HG02798 (cell line): ENCODE results near the gene NNMT.

ENCODE experiments used
- ATAC-seq: cut with Tn5 transposase; IDR thresholded peaks from one replicate; pipeline ENCODE4 v1.9.1; 2021; ENCODE audit warnings: mild to moderate bottlenecking; ENCODE audit not compliant: unreplicated experiment, poor library complexity

NNMT gene

GRCh38 chr11:114262681-114263512 is 33.3 kb upstream of the NNMT start:
- ATAC-seq, result no peak

DNA sequence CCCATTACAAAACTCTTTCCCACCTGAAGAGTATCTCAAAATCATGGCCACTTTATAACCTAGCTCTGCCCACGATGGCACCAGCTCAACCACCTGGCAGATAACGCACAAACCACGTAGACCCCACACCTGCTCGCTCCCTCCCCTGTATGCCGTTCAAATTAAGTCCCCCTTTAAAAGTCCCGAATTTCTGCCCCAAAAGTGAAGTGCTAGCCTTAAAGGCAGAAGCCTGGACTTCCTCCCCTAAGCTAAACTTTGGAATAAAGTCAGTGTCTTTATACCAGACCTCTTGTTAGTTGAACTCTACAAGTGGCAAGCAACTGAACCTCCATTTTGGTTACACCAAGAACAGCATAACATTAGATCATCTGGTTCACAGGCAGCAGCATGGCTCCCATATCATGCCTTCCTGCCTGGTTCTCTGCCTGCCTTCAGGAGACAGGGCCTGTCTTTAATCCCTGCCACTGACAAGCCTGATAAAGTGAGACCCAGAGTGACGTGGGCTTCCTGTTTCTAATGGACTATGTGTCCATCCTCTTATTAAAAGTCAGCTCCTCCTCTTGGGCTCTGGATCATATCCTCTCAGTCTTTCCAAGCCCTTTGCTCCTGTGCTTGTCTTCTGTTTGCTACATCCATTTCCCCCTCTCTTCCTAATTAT is 32.6 kb upstream of the NNMT start:
- no peak for ATAC-seq

GRCh38 chr11:114264381-114264780 is 31.8 kb upstream of the NNMT start:
- ATAC-seq, result no peak

- no peak for ATAC-seq
Observed at GRCh38 chr11:114265122-114265878, 30.9 kb upstream of the NNMT start.

- ATAC-seq, result no peak
Observed at GRCh38 chr11:114269498-114269897, 26.7 kb upstream of the NNMT start.

- no peak for ATAC-seq
Observed at GRCh38 chr11:114270531-114271270, 25.5 kb upstream of the NNMT start.

GRCh38 chr11:114271316-114271715 is 24.9 kb upstream of the NNMT start:
- ATAC-seq, result no peak

GRCh38 chr11:114272311-114272710 is 23.9 kb upstream of the NNMT start:
- no peak for ATAC-seq

GRCh38 chr11:114273071-114273470 is 23.1 kb upstream of the NNMT start:
- ATAC-seq, result no peak

- no peak for ATAC-seq
Observed at GRCh38 chr11:114273890-114274635, 22.1 kb upstream of the NNMT start.

DNA sequence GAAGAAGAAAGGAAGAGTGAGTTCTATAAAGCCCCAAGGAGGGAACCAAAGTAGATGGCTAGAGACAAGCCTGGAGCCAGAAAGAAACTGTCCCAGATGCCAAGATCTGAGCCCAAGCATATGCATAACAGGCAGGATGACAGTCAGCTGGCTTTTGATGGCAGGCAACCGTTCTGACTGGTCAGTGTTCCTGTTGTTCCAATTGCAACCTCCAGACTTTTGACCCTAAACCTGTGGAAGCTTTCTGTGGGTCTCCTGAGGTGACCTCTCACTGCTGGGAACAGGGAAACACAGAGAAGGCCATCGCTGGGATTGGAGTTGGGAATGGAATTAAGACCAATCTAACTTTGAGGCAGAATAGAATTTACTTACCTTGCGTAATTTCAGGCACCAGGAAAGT is 21.6 kb upstream of the NNMT start:
- no peak for ATAC-seq

DNA sequence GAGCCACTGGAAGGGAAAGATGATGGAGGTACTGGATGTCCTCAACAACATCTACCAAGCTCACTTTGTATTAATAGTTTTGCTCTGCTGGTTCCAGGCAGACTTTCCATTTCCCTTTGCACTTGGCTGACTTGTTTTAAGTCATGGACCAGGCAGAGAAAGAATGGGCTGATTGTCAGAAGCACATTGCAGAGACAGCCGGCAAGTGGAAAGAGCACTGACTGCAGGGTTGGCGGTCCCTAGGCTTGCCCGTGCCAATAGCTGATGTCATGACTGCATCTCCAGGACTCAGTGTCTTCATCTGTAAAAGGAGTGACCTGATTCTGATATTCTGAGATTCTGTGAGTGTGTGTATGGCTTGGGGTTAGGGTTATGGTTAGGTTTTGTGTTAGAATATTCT is 20.9 kb upstream of the NNMT start:
- ATAC-seq, result no peak

DNA sequence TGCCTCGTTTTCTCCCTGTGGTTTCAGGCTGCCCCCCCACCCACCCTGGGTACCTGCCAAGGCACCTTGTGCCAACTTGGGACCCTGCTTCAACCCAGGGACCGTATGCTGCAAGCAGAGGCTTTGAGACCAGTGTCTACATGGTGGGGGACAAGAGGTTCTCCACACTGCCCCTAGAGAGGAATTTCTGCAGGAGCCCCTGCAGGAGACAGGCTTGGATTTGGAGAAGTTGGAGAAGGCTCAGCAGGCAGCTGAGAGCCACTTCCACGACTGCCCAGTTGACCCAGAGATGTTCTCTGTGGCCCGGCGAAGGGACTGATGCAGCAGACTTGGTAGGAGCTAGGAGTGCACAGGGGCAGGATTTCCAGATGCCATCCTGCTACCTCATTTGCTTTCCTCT is 20.1 kb upstream of the NNMT start:
- no peak for ATAC-seq

- no peak for ATAC-seq
Observed at GRCh38 chr11:114277637-114278341, 18.4 kb upstream of the NNMT start.

GRCh38 chr11:114278342-114279065 is 17.7 kb upstream of the NNMT start:
- no peak for ATAC-seq

DNA sequence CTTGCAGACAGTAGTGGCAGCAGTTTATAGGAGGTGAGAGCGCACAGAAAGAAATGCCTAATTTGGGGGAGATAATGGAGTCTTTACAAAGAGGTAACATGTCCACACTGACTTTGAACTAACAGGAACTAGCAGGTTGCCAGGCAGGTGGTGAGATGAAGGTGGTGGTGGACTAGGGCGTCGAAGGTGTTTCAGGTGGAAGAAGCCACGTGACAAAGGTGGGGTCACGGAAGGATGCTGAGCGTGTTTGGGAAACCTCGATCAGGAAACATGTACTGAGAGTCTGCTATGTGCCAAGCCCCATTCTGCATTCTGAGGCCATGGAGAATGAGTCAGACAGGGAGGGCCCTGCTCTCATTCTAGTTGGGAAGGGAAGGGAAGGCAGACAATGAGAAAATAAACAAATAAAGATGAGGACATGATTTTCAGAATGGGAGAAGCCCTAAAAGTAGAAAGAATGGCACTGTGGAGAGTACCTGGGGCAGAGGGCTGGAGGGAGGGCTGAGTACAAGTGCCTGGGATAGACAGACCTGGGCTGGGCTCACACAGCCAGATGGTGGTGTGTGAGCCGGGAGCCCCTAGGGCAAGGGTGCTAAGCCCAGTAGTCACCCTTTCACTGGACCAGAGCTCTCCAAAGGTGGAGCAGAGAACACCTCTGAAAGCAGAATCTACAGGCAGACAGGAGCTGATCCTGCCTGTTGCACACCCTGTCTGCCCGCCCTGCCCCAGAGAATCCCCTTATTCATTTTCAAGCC is 16.2 kb upstream of the NNMT start:
- ATAC-seq, result no peak

GRCh38 chr11:114280696-114281095 is 15.5 kb upstream of the NNMT start:
- ATAC-seq, result no peak

- ATAC-seq, result no peak
Observed at GRCh38 chr11:114281388-114281956, 14.7 kb upstream of the NNMT start.
